DOHH2 (cell line): Measurements from ENCODE around the gene TLE2.

Experiments
- CTCF ChIP-seq: fragments of 200-600 bp; sonication (generic); IDR thresholded peaks from one replicate; pipeline ENCODE4 v1.5.1; 2014; ENCODE audit warnings: antibody characterized with exemption, mild to moderate bottlenecking, low read depth, low read length; ENCODE audit not compliant: poor library complexity, severe bottlenecking
- EZH2phosphoT487 ChIP-seq: fragments of 200-600 bp; sonication (generic); IDR thresholded peaks from 2 replicates; pipeline ENCODE4 v1.6.1; 2017; ENCODE audit warnings: borderline replicate concordance, mild to moderate bottlenecking, antibody characterized with exemption, low read length, moderate library complexity, mixed read lengths

- no peak for TF ChIP-seq CTCF
- no peak for TF ChIP-seq EZH2phosphoT487
Observed at GRCh38 chr19:3056417-3057088, 27.5 kb upstream of the TLE2 start.
